ENCODE results near the gene ANKRD31. TPM values are rescaled to one million over a fixed set of nuclear protein-coding genes. Genes with fewer than 3 reads are reported as not detected.
A peak's percentile ranks its signal among the peaks of the same experiment; 100 is the strongest.

ANKRD31 gene
- polyA plus RNA-seq, 1 experiment = 0.06 TPM

- no peak for TF ChIP-seq CTCF (IDR thresholded peaks at IDR 0.05; ENCODE audit: low read depth, low read length)
- peaks cover 5% of the 10 kb centered on the region for H3K27me3 ChIP-seq (ENCODE audit: control insufficient read depth, insufficient read depth, low read length)
- ChIA-PET CTCF (interaction anchor here (0.6 to 1.5 kb wide), 4 partner anchors 9 to 627 kb away, joined by 3 to 6 read pairs (median 4); no protein-coding TSS in a partner anchor), POLR2A (interaction anchor here (1.1 kb wide), 1 partner anchor 283 kb away, joined by 4 read pairs; the partner anchor contains the start of gene HMGCR)
- H3K27ac ChIP-seq (ENCODE audit: low read depth, low read length) = peak overlapping the region; percentile 12
- DNase-seq (ENCODE audit: low read depth, low spot score) = no peak
- peak overlapping the region; percentile 66 for H3K4me3 ChIP-seq (ENCODE audit: low read depth, low read length)
- no peaks in the 10 kb centered on the region; the same call in 1 of the 2 replicates for H3K9me3 ChIP-seq (ENCODE audit: control insufficient read depth, insufficient read depth, low read length)
Measured at GRCh38 chr5:75054134-75054930, 182.3 kb downstream of the ANKRD31 start.

DNA sequence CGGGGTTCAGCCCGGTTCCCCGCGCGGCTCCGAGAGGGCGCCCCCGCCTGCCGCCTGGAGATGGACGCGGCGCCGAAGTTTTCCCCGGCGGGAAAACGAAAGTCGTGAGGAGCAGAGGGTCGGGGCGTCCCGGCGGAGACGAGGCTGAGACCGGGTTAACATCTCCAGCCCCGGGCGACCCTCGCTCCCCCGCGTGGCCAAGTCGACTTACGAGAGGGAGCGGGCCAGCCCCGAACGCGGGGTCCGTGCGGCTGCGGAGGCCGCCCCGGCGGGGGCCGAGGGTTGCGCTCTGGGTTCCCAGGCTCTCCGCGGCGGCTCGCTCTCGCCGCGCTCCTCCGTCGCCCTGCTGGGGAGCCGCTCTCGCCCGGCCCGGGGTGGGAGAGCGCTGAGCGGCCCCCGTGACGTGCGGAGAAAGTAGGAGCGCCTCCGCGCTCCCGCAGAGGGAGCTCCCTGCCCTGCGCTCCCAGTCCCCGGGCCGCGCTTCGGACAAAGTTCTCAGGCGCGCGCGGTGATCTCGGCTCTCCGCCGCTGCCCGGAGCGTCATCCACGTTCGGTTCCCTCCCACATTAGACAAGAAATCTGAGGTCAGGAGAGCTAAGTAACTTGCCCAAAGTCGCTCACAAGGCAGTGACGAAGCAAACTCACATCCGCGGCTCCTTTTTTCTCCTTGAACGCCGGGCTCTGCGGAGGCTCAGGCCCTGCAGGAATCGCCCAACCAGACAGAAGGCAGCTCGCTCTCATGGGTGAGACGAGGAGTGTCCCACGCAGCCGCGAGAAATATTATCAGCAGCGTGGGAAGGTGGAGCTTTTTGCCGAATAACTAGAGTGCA lies 183.2 kb downstream of the ANKRD31 start:
- no peaks in the 10 kb centered on the region; the same call in 1 of the 2 replicates for H3K9me3 ChIP-seq (ENCODE audit: control insufficient read depth, insufficient read depth, low read length)
- H3K27ac ChIP-seq (ENCODE audit: low read depth, low read length) = peak overlapping the region; percentile 47
- CTCF ChIA-PET = interaction anchor here (0.6 to 1.5 kb wide), 4 partner anchors 10 to 628 kb away, joined by 3 to 6 read pairs (median 4); no protein-coding TSS in a partner anchor
- TF ChIP-seq CTCF (IDR thresholded peaks at IDR 0.05; ENCODE audit: low read depth, low read length) = peak; percentile 14; the same call in 1 of the 2 replicates
- peak overlapping the region; percentile 66 for H3K4me3 ChIP-seq (ENCODE audit: low read depth, low read length)
- POLR2A ChIA-PET = interaction anchor here (0.6 to 1.1 kb wide), 2 partner anchors 100 to 284 kb away, joined by 4 read pairs; partner anchors contain the start of gene HMGCR
- no peak for DNase-seq (ENCODE audit: low read depth, low spot score)
- peaks cover 5% of the 10 kb centered on the region for H3K27me3 ChIP-seq (ENCODE audit: control insufficient read depth, insufficient read depth, low read length)

GRCh38 chr5:75053054-75053303 lies 183.7 kb downstream of the ANKRD31 start:
- H3K4me3 ChIP-seq (ENCODE audit: low read depth, low read length) = peak overlapping the region; percentile 66

GRCh38 chr5:75052192-75053053 lies 184.3 kb downstream of the ANKRD31 start, which contains the start of gene GCNT4:
Gene GCNT4, minus strand, starts transcription at chr5:75052558. Its CDS starts 22,521 bp downstream, at chr5:75030037.
- Histone ChIP-seq H3K9me3 (ENCODE audit: control insufficient read depth, insufficient read depth, low read length) (no peaks in the 10 kb centered on the region; the same call in 1 of the 2 replicates), H3K27ac (ENCODE audit: low read depth, low read length) (no peak within 1 kb of the TSS), H3K4me3 (ENCODE audit: low read depth, low read length) (peak within 1 kb of the TSS; percentile 66), H3K27me3 (ENCODE audit: control insufficient read depth, insufficient read depth, low read length) (peaks cover 5% of the 10 kb centered on the region)
- POLR2A ChIA-PET = interaction anchor here (0.6 kb wide), 2 partner anchors 99 to 551 kb away, joined by 3 to 4 read pairs; no protein-coding TSS in a partner anchor
- CTCF ChIA-PET = no interaction called here
- no peak for TF ChIP-seq CTCF (IDR thresholded peaks at IDR 0.05; ENCODE audit: low read depth, low read length)
- DNase-seq (ENCODE audit: low read depth, low spot score) = no peak

More at GRCh38 chr5:75053054-75053303, 183.7 kb downstream of the ANKRD31 start:
- Histone ChIP-seq H3K9me3 (ENCODE audit: control insufficient read depth, insufficient read depth, low read length) (no peaks in the 10 kb centered on the region; the same call in 1 of the 2 replicates), H3K27ac (ENCODE audit: low read depth, low read length) (no peak overlapping the region), H3K27me3 (ENCODE audit: control insufficient read depth, insufficient read depth, low read length) (peaks cover 5% of the 10 kb centered on the region)
- DNase-seq (ENCODE audit: low read depth, low spot score) = no peak
- POLR2A ChIA-PET = interaction anchor here (0.6 to 1.1 kb wide), 2 partner anchors 100 to 284 kb away, joined by 4 read pairs; partner anchors contain the start of gene HMGCR
- CTCF ChIA-PET = no interaction called here
- no peak for TF ChIP-seq CTCF (IDR thresholded peaks at IDR 0.05; ENCODE audit: low read depth, low read length)
